Transverse colon (tissue), 4 donors: ENCODE data around the gene PRCP. TPM values are rescaled to one million over a fixed set of nuclear protein-coding genes. Genes with fewer than 3 reads are reported as not detected.

Experiments
- DNase-seq: peaks from one replicate; pipeline ENCODE4 v3.0.0-alpha.2; 2019
- H3K27ac ChIP-seq, 4 donors: fragments of 200-600 bp; sonication (generic); 2 replicates each; pipeline ENCODE4 v1.5.1; 2016 to 2018; ENCODE audit warnings: inconsistent platforms in 4 of 4
- H3K27me3 ChIP-seq: fragments of 200-600 bp; sonication (generic); 2 replicates; pipeline ENCODE4 v1.5.1; 2017; ENCODE audit warnings: inconsistent platforms
- H3K36me3 ChIP-seq, 4 donors: fragments of 200-600 bp; sonication (generic); 2 replicates each; pipeline ENCODE4 v1.5.1; 2017 to 2019; ENCODE audit warnings: inconsistent platforms in 4 of 4
- H3K4me1 ChIP-seq, 4 donors: fragments of 200-600 bp; sonication (generic); 2 replicates each; pipeline ENCODE4 v1.5.1; 2017 to 2020; ENCODE audit warnings: inconsistent platforms in 4 of 4
- H3K4me3 ChIP-seq, 4 donors: fragments of 200-600 bp; sonication (generic); 1 replicate in 1 of 4; 2 replicates in 3 of 4; pipeline versions ENCODE4 v1.5.1 to v1.6.1; 2017 to 2019; ENCODE audit warnings: inconsistent platforms in 4 of 4
- H3K9me3 ChIP-seq, 2 donors: fragments of 200-600 bp; sonication (generic); 2 replicates each; pipeline ENCODE4 v1.5.1; 2017 to 2019; ENCODE audit warnings: inconsistent platforms in 2 of 2
- EP300 ChIP-seq: sonication (generic); formaldehyde crosslinking; IDR thresholded peaks from one replicate; pipeline ENCODE4 v1.6.1; 2017; ENCODE audit warnings: antibody characterized with exemption, low read depth
- POLR2A ChIP-seq: fragments of 450-650 bp; IDR thresholded peaks from one replicate; pipeline ENCODE4 v1.6.1; 2016; ENCODE audit warnings: antibody characterized with exemption, mild to moderate bottlenecking, moderate library complexity
- POLR2AphosphoS5 ChIP-seq, 3 donors: sonication (generic); formaldehyde crosslinking; IDR thresholded peaks; one replicate each; pipeline ENCODE4 v1.6.1; 2016; ENCODE audit warnings: antibody characterized with exemption in 3 of 3
- WGBS, 2 donors: methylation state at CpG; one replicate each; pipeline ENCODE4 v1.1.5; 2018; ENCODE audit warnings: low coverage in 1 of 2; 5-methylcytosine and 5-hydroxymethylcytosine counted together
- in situ Hi-C, 4 donors: fragments of 200-750 bp; cut with MboI; loops; one replicate each; pipeline versions ENCODE4 v1.15.0 to v1.15.1; 2017; ENCODE audit warnings: low sequenced_read_pairs in 3 of 4, low pct_ligation_motif_present in 1 of 4, low pct_unique_long_range_greater_than_20kb in 1 of 4
- intact Hi-C: fragments of 100-400 bp; cut with DNase I; formaldehyde crosslinking; loops from one replicate; pipeline ENCODE4 v1.15.1; 2023; ENCODE audit warnings: low total_unique reads
- total RNA-seq, 4 donors: library from RNA; depleted of rRNA; stranded (reverse); fragments of >200 nt; gene quantifications; one replicate each; pipeline ENCODE4 v1.1.0, GENCODE V29; 2016
- TF ChIP-seq, protein P1 (sequence below), 5 experiments: fragments of 200-600 bp in 3 of 5; fragments of 450-650 bp in 2 of 5; sonication (generic) in 3 of 5; IDR thresholded peaks; 1 replicate in 2 of 5; 2 replicates in 3 of 5; pipeline ENCODE4 v1.5.1; 2016 to 2017; ENCODE audit warnings: antibody characterized with exemption in 5 of 5, inconsistent platforms in 3 of 5, mild to moderate bottlenecking in 2 of 5, moderate library complexity in 1 of 5

The PRCP gene
- total RNA-seq, 4 donors from 2014 or later, result 20.9 to 34.8 (median 29.9) TPM

DNA sequence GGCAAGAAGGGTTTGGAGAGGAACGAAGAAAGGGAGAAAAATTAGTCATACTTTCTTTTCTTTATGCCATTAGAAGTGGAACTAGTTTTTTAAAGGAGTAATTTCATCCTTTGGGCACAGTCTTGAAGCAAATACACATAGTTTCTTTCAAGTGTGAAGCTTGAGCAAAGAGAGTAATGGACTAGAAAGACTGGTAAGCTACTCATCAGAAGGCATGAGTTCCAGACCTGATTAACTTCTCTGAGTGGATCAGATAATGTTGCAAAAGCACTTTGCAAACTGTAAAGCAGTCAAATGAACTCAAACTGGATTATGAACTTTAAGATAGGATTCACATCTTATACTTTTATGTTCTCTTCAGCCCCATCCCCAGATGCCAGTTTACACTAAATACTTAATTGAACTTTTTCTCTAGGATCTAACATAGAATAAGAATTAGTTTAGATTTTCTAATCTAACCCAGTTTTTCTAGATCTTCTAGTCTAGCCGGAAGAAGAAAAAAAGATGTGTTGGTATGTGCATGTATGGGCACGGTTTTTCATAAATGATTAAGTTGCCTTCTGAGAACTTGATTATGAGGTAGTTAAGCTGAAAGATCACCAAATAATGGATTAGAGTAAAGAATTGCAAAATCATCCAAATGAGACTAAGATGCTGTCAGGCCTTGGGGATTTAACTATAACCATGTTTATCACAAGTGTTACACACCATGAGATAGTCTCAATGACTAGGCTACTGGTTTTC is 3.8 kb upstream of the PRCP start:
- Histone ChIP-seq H3K4me1 (peaks cover 5 to 25% (median 17%) of the 10 kb centered on the region in 4 donors), H3K9me3 (no peaks in the 10 kb centered on the region), H3K27me3 (no peaks in the 10 kb centered on the region), H3K4me3 (no peak overlapping the region), H3K36me3 (no peaks in the 10 kb centered on the region), H3K27ac (no peak overlapping the region)
- in situ Hi-C loops, result loop anchor here (5.0 to 25.0 kb wide), 8 partner anchors 161 to 381 kb away; partner anchors contain the start of genes ANKRD42 (in 2 of the 4), CCDC90B (in 1 of the 4) and PCF11 (in 1 of the 4)
- 71 to 86% methylated on average over 3 of the region's 3 CpGs for WGBS, 2 donors
- DNase-seq, result no peak
- intact Hi-C loops, result loop anchor here (10.0 kb wide), 2 partner anchors 251 to 341 kb away; partner anchors contain the start of gene PCF11
- TF ChIP-seq EP300, result no peak
- no peak for TF ChIP-seq POLR2A
- TF ChIP-seq, protein P1, sequence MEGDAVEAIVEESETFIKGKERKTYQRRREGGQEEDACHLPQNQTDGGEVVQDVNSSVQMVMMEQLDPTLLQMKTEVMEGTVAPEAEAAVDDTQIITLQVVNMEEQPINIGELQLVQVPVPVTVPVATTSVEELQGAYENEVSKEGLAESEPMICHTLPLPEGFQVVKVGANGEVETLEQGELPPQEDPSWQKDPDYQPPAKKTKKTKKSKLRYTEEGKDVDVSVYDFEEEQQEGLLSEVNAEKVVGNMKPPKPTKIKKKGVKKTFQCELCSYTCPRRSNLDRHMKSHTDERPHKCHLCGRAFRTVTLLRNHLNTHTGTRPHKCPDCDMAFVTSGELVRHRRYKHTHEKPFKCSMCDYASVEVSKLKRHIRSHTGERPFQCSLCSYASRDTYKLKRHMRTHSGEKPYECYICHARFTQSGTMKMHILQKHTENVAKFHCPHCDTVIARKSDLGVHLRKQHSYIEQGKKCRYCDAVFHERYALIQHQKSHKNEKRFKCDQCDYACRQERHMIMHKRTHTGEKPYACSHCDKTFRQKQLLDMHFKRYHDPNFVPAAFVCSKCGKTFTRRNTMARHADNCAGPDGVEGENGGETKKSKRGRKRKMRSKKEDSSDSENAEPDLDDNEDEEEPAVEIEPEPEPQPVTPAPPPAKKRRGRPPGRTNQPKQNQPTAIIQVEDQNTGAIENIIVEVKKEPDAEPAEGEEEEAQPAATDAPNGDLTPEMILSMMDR (IDR thresholded peaks at IDR 0.05), result no peak
- TF ChIP-seq POLR2AphosphoS5 (IDR thresholded peaks at IDR 0.05), result no peak

DNA sequence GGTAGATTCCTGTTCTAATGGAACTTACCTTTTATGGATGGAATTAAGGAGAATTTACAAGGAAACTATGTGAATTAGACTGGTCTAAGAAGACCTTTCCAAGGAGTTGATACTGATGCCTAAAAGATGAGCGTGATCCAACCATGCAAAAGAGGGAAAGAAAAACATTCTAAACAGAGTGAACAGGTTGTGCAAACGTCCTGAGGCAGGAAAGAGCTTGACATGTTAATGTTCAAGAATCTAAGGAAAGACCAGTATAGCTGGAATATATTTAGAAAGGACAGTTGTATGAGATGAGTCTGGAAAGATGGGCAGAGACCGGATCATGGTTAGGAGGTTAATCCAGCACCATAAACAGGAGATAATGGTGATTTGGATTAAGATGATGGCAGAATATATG is 2.6 kb upstream of the PRCP start:
- in situ Hi-C loops (loop anchor here (5.0 to 25.0 kb wide), 8 partner anchors 162 to 382 kb away; partner anchors contain the start of genes ANKRD42 (in 2 of the 4), CCDC90B (in 1 of the 4) and PCF11 (in 1 of the 4)), intact Hi-C loops (loop anchor here (10.0 kb wide), 2 partner anchors 252 to 342 kb away; partner anchors contain the start of gene PCF11)
- WGBS, 2 donors, result 70 to 72% methylated on average over 3 of the region's 3 CpGs
- no peak for TF ChIP-seq EP300
- no peak for TF ChIP-seq POLR2A
- no peak for TF ChIP-seq POLR2AphosphoS5 (IDR thresholded peaks at IDR 0.05)
- TF ChIP-seq, protein P1 (IDR thresholded peaks at IDR 0.05), result no peak
- Histone ChIP-seq H3K9me3 (no peaks in the 10 kb centered on the region), H3K36me3 (no peaks in the 10 kb centered on the region), H3K27me3 (no peaks in the 10 kb centered on the region), H3K4me1 (peaks cover 7 to 31% (median 24%) of the 10 kb centered on the region in 4 donors), H3K27ac (no peak overlapping the region), H3K4me3 (no peak overlapping the region)
- no peak for DNase-seq

DNA sequence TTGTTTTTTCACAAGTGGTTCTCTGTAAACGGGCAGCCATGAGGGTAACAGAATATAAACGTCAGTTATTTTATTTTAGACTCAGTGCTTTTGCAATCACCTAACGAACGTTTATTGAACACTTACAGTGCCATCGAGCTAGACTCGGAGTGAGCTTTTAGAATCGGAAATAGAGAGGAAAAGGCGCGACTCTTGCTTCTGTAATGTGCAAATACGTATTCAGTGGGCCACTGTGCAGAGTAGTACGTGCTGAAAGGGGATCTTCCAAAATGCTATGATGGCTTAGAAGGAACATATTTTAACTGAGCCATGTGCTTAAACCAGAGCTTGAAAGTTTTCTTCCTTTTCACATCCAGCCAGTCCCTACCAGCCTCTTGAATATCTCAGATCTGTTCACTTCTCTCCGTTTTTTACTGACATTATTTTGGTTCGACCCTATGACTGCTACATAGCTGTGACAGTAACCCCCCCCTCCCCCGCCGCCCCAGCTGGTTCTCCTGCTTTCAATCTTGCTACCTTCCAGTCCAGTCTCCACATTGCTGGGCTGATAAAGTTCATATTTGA is 1.8 kb upstream of the PRCP start:
- in situ Hi-C loops, result loop anchor here (5.0 to 25.0 kb wide), 8 partner anchors 163 to 383 kb away; partner anchors contain the start of genes ANKRD42 (in 2 of the 4), CCDC90B (in 1 of the 4) and PCF11 (in 1 of the 4)
- DNase-seq, result no peak

More for the DNA sequence above, 1.8 kb upstream of the PRCP start:
- WGBS, 2 donors, result 0 to 2% methylated on average over 6 to 15 of the region's 15 CpGs
- no peaks in the 10 kb centered on the region for H3K36me3 ChIP-seq
- intact Hi-C loops, result loop anchor here (10.0 kb wide), 2 partner anchors 253 to 343 kb away; partner anchors contain the start of gene PCF11
- H3K9me3 ChIP-seq, result no peaks in the 10 kb centered on the region
- peak overlapping the region in 3 of 4 donors; percentile 94 to 96 (median 95) for H3K27ac ChIP-seq
- H3K27me3 ChIP-seq, result no peaks in the 10 kb centered on the region
- TF ChIP-seq EP300, result no peak
- TF ChIP-seq POLR2A, result no peak
- no peak for TF ChIP-seq POLR2AphosphoS5 (IDR thresholded peaks at IDR 0.05)
- TF ChIP-seq, protein P1 (IDR thresholded peaks at IDR 0.05), result no peak
- H3K4me1 ChIP-seq, result peaks cover 7 to 37% (median 24%) of the 10 kb centered on the region in 4 donors
- H3K4me3 ChIP-seq, result peak overlapping the region in 3 of 4 donors; percentile 65 to 72 (median 67)
